Vagina (tissue), 2 donors: Measurements from ENCODE around the gene NOS3. TPM values are rescaled to one million over a fixed set of nuclear protein-coding genes. Genes with fewer than 3 reads are reported as not detected.

ENCODE experiments used
- DNase-seq, 2 donors: peaks; one replicate each; pipeline ENCODE4 v3.0.0-alpha.2; 2017; ENCODE audit errors: extremely low spot score in 2 of 2
- H3K27ac ChIP-seq: fragments of 200-600 bp; sonication (generic); one replicate; pipeline ENCODE4 v1.5.1; 2019
- H3K27me3 ChIP-seq: fragments of 200-600 bp; sonication (generic); one replicate; pipeline ENCODE4 v1.5.1; 2019
- H3K36me3 ChIP-seq, 2 donors: fragments of 200-600 bp; sonication (generic); one replicate each; pipeline ENCODE4 v1.5.1; 2017 to 2019
- H3K4me1 ChIP-seq: fragments of 200-600 bp; sonication (generic); one replicate; pipeline ENCODE4 v1.5.1; 2019
- H3K4me3 ChIP-seq, 2 donors: fragments of 200-600 bp; sonication (generic); 1 replicate in 1 of 2; 2 replicates in 1 of 2; pipeline ENCODE4 v1.5.1; 2016 to 2019
- H3K9me3 ChIP-seq: fragments of 200-600 bp; sonication (generic); one replicate; pipeline ENCODE4 v1.5.1; 2019
- CTCF ChIP-seq, 3 experiments: fragments of 450-650 bp in 2 of 3; fragments of 200-600 bp in 1 of 3; sonication (generic) in 1 of 3; IDR thresholded peaks; one replicate each; pipeline ENCODE4 v1.5.1; 2017 to 2019; ENCODE audit warnings: antibody characterized with exemption in 3 of 3, mild to moderate bottlenecking in 2 of 3, moderate library complexity in 2 of 3
- POLR2A ChIP-seq, 2 donors: fragments of 450-650 bp; IDR thresholded peaks; one replicate each; pipeline ENCODE4 v1.6.1; 2017; ENCODE audit warnings: antibody characterized with exemption in 2 of 2, mild to moderate bottlenecking in 2 of 2, moderate library complexity in 2 of 2
- POLR2AphosphoS5 ChIP-seq, 2 donors: sonication (generic); formaldehyde crosslinking; IDR thresholded peaks; one replicate each; pipeline ENCODE4 v1.9.0; 2017; ENCODE audit warnings: antibody characterized with exemption in 2 of 2, mild to moderate bottlenecking in 2 of 2, low read depth in 1 of 2; ENCODE audit not compliant: insufficient read depth in 1 of 2
- intact Hi-C: fragments of 100-400 bp; cut with DNase I; formaldehyde crosslinking; loops from one replicate; pipeline ENCODE4 v1.15.1; 2023
- total RNA-seq: library from RNA; depleted of rRNA; stranded (reverse); fragments of >200 nt; gene quantifications from one replicate; pipeline ENCODE4 v1.2.3, GENCODE V29; 2016

The NOS3 gene
- total RNA-seq, 1 donor from 2014 or later: 22.8 TPM

GRCh38 chr7:151012031-151012692 lies 21.3 kb downstream of the NOS3 start:
- H3K4me3 ChIP-seq: no peak overlapping the region
- no peaks in the 10 kb centered on the region for H3K36me3 ChIP-seq
- peaks cover 48% of the 10 kb centered on the region for H3K4me1 ChIP-seq
- intact Hi-C loops: no loop called here
- H3K27ac ChIP-seq: no peak overlapping the region
- no peak for DNase-seq
- TF ChIP-seq POLR2A (IDR thresholded peaks at IDR 0.05) (no peak), CTCF (IDR thresholded peaks at IDR 0.05) (no peak), POLR2AphosphoS5 (IDR thresholded peaks at IDR 0.05; ENCODE audit: insufficient read depth in 1 of 2, low read depth in 1 of 2) (no peak)
- H3K9me3 ChIP-seq: no peaks in the 10 kb centered on the region
- H3K27me3 ChIP-seq: no peaks in the 10 kb centered on the region

GRCh38 chr7:151012911-151013347 lies 22.1 kb downstream of the NOS3 start:
- no peaks in the 10 kb centered on the region for H3K27me3 ChIP-seq
- TF ChIP-seq POLR2AphosphoS5 (IDR thresholded peaks at IDR 0.05; ENCODE audit: insufficient read depth in 1 of 2, low read depth in 1 of 2) (no peak), CTCF (IDR thresholded peaks at IDR 0.05) (peak in 2 of 3 experiments; percentile 20 to 26)
- peak overlapping the region; percentile 30 to 31 for H3K4me3 ChIP-seq
- H3K36me3 ChIP-seq: no peaks in the 10 kb centered on the region
- DNase-seq: no peak
- no peaks in the 10 kb centered on the region for H3K9me3 ChIP-seq
- H3K27ac ChIP-seq: no peak overlapping the region
- H3K4me1 ChIP-seq: peaks cover 48% of the 10 kb centered on the region
- intact Hi-C loops: no loop called here

GRCh38 chr7:151013356-151013732 lies 22.5 kb downstream of the NOS3 start:
- Histone ChIP-seq H3K4me3 (peak overlapping the region; percentile 30 to 31), H3K36me3 (no peaks in the 10 kb centered on the region), H3K27me3 (no peaks in the 10 kb centered on the region), H3K27ac (no peak overlapping the region), H3K9me3 (no peaks in the 10 kb centered on the region), H3K4me1 (peaks cover 50% of the 10 kb centered on the region)
- no peak for DNase-seq
- intact Hi-C loops: no loop called here
- TF ChIP-seq POLR2AphosphoS5 (IDR thresholded peaks at IDR 0.05; ENCODE audit: insufficient read depth in 1 of 2, low read depth in 1 of 2): no peak
- no peak for TF ChIP-seq CTCF (IDR thresholded peaks at IDR 0.05)
- no peak for TF ChIP-seq POLR2A (IDR thresholded peaks at IDR 0.05)

- TF ChIP-seq POLR2AphosphoS5 (IDR thresholded peaks at IDR 0.05; ENCODE audit: insufficient read depth in 1 of 2, low read depth in 1 of 2): peak in 1 of 2 donors; percentile 45
- TF ChIP-seq POLR2A (IDR thresholded peaks at IDR 0.05): no peak
- TF ChIP-seq CTCF (IDR thresholded peaks at IDR 0.05): no peak
- Histone ChIP-seq H3K4me3 (peak overlapping the region; percentile 30 to 31), H3K27ac (no peak overlapping the region), H3K9me3 (no peaks in the 10 kb centered on the region), H3K27me3 (no peaks in the 10 kb centered on the region), H3K4me1 (peaks cover 48% of the 10 kb centered on the region), H3K36me3 (no peaks in the 10 kb centered on the region)
- intact Hi-C loops: no loop called here
- no peak for DNase-seq
Observed at GRCh38 chr7:151013733-151014497, 23.1 kb downstream of the NOS3 start.

GRCh38 chr7:151014950-151015349 lies 24.1 kb downstream of the NOS3 start:
- intact Hi-C loops: no loop called here
- DNase-seq: no peak
- no peak overlapping the region for H3K27ac ChIP-seq
- TF ChIP-seq POLR2AphosphoS5 (IDR thresholded peaks at IDR 0.05; ENCODE audit: insufficient read depth in 1 of 2, low read depth in 1 of 2) (no peak), CTCF (IDR thresholded peaks at IDR 0.05) (no peak), POLR2A (IDR thresholded peaks at IDR 0.05) (no peak)
- peaks cover 43% of the 10 kb centered on the region for H3K4me1 ChIP-seq
- H3K27me3 ChIP-seq: no peaks in the 10 kb centered on the region
- no peaks in the 10 kb centered on the region for H3K9me3 ChIP-seq
- H3K4me3 ChIP-seq: no peak overlapping the region
- no peaks in the 10 kb centered on the region for H3K36me3 ChIP-seq
